ENCODE results near the gene KCNC3. TPM values are rescaled to one million over a fixed set of nuclear protein-coding genes. Genes with fewer than 3 reads are reported as not detected.

Gene KCNC3
- total RNA-seq, 2 donors from 2014 or later: 5.1 to 24.1 TPM

DNA sequence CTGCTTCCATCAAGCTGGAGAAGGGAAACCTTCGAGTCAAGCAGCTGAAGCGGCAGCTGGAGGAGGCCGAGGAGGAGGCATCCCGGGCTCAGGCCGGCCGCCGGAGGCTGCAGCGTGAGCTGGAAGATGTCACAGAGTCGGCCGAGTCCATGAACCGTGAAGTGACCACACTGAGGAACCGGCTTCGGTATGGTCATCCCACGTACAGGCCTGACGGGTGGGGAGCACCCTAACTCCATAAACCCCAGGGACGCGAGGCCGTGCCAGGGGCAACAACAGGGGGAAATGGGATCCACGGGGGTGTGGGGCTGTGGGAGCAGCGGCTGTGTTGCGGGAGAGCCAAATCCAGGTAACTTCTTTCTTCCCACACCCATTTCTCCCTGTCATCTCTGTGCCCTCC, 20.2 kb downstream of the KCNC3 start:
- ATAC-seq: no peak
- no peak overlapping the region for H3K27ac Mint-ChIP-seq
- H3K36me3 Mint-ChIP-seq: peaks cover 0 to 9% of the 10 kb centered on the region in 2 donors

DNA sequence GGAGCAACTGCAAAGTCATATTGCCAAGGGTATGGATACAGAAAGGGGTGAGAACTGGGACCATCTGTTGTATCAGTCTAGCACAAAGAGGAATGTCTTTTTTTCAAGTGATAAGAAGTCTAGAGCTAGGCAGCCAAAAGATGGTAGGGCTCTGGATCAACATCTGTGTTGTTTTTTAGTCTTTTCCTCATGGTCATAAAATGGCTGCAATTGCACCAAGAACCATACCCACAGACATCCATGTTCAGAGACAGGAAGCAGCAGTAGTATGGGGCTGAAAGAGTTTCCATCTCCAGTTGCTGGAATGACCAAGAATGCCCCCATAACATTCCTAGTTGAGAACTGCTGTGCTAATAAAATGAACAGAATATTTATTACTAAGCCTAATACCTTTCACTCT, 25.6 kb downstream of the KCNC3 start:
- H3K27ac Mint-ChIP-seq: no peak overlapping the region
- H3K36me3 Mint-ChIP-seq: peaks cover 0 to 7% of the 10 kb centered on the region in 2 donors
- no peak for ATAC-seq
- H3K9me3 Mint-ChIP-seq: no peaks in the 10 kb centered on the region
- DNase-seq (ENCODE audit: low spot score in 2 of 2): no peak

More for the DNA sequence above, 20.2 kb downstream of the KCNC3 start:
- no peak for DNase-seq (ENCODE audit: low spot score in 2 of 2)
- no peaks in the 10 kb centered on the region for H3K9me3 Mint-ChIP-seq

DNA sequence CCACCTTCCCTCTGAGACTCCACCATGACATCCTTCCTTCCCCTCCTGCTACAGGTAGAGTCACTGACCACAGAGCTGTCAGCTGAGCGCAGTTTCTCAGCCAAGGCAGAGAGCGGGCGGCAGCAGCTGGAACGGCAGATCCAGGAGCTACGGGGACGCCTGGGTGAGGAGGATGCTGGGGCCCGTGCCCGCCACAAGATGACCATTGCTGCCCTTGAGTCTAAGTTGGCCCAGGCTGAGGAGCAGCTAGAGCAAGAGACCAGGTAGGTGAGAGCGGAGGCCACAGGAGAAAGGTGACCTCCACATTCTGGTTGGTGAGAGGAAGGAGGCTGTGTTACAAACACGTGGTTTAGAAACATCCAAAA, 27.6 kb downstream of the KCNC3 start:
- H3K36me3 Mint-ChIP-seq: peaks cover 0 to 7% of the 10 kb centered on the region in 2 donors
- H3K27ac Mint-ChIP-seq: peak overlapping the region in 1 of 2 donors; percentile 58
- H3K9me3 Mint-ChIP-seq: no peaks in the 10 kb centered on the region
- ATAC-seq: peak in 1 of 2 donors; percentile 9
- DNase-seq (ENCODE audit: low spot score in 2 of 2): no peak

GRCh38 chr19:50300814-50301606, 28.2 kb downstream of the KCNC3 start:
- Mint-ChIP-seq H3K27ac (peak overlapping the region in 1 of 2 donors; percentile 58), H3K36me3 (peaks cover 0 to 7% of the 10 kb centered on the region in 2 donors)
- peak; percentile 99 for ATAC-seq

GRCh38 chr19:50300051-50300450, 29.1 kb downstream of the KCNC3 start:
- DNase-seq (ENCODE audit: low spot score in 2 of 2) (no peak), ATAC-seq (no peak)
- Mint-ChIP-seq H3K36me3 (peaks cover 0 to 7% of the 10 kb centered on the region in 2 donors), H3K9me3 (no peaks in the 10 kb centered on the region), H3K27ac (no peak overlapping the region)

More at GRCh38 chr19:50300814-50301606, 28.2 kb downstream of the KCNC3 start:
- H3K9me3 Mint-ChIP-seq: no peaks in the 10 kb centered on the region
- DNase-seq (ENCODE audit: low spot score in 2 of 2): no peak

DNA sequence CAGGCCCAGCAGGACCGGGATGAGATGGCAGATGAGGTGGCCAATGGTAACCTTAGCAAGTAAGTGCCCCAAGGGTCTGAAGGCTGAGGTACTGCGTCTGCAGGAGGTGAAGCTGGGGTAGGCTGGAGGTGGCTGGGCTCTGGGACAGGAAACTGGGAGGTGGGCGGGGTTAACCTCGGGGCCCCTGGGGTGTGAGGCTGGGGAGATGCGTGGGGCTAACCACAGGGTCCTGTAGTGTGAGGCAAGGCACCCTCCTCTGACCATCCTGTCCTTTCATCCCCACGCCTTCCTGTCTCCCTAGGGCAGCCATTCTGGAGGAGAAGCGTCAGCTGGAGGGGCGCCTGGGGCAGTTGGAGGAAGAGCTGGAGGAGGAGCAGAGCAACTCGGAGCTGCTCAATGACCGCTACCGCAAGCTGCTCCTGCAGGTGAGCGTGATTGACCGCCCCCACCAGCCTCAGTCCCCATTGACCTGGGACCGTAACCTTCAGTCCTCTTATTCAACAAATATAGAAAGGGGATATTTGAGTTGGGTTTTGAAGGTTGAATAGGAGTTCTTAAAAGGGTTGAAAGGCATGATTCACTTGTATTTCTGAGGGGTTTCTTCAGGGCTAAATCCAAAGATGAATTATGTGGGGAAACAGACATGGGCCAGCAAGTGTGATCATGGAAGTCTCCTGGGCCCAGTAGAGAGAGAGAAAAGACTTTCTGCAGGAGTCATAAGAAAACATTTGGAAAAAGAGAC, 35.7 kb downstream of the KCNC3 start:
- ATAC-seq (no peak), DNase-seq (ENCODE audit: low spot score in 2 of 2) (no peak)
- peaks cover 2 to 4% of the 10 kb centered on the region in 2 donors for H3K36me3 Mint-ChIP-seq
- H3K9me3 Mint-ChIP-seq: peaks cover 0 to 2% of the 10 kb centered on the region in 2 donors
- no peak overlapping the region for H3K27ac Mint-ChIP-seq

DNA sequence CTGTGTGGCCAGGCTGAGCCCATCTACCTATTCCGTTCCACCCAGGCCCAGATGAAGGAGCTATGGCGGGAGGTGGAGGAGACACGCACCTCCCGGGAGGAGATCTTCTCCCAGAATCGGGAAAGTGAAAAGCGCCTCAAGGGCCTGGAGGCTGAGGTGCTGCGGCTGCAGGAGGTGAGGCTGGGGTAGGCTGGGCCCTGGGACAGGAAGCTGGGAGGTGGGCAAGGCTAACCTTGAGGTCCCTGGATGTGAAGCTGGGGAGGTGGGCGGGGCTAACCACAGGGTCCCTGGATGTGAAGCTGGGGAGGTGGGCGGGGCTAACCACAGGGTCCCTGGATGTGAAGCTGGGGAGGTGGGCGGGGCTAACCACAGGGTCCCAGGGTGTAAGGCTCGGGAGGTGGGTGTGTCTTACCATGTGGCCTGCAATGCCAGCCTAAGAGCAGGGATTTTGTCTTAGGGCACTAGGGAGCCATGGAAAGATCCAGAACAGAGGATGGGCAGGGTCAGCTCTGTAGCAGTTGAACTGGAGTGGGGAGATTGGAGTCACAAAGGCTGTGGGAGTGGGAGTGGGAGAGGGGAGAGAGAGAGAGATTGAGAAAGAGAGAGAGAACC, 36.9 kb downstream of the KCNC3 start:
- Mint-ChIP-seq H3K9me3 (peaks cover 4 to 5% of the 10 kb centered on the region in 2 donors), H3K36me3 (peaks cover 8 to 11% of the 10 kb centered on the region in 2 donors), H3K27ac (no peak overlapping the region)
- DNase-seq (ENCODE audit: low spot score in 2 of 2) (no peak), ATAC-seq (no peak)

- no peak overlapping the region for H3K27ac Mint-ChIP-seq
Measured at GRCh38 chr19:50290775-50291174, 38.4 kb downstream of the KCNC3 start.

GRCh38 chr19:50290011-50290410, 39.2 kb downstream of the KCNC3 start:
- ATAC-seq (no peak), DNase-seq (ENCODE audit: low spot score in 2 of 2) (no peak)
- Mint-ChIP-seq H3K36me3 (peaks cover 11 to 18% of the 10 kb centered on the region in 2 donors), H3K27ac (no peak overlapping the region), H3K9me3 (peaks cover 9 to 12% of the 10 kb centered on the region in 2 donors)

More at GRCh38 chr19:50290775-50291174, 38.4 kb downstream of the KCNC3 start:
- Mint-ChIP-seq H3K9me3 (peaks cover 7% of the 10 kb centered on the region in 2 donors), H3K36me3 (peaks cover 11 to 15% of the 10 kb centered on the region in 2 donors)
- ATAC-seq (no peak), DNase-seq (ENCODE audit: low spot score in 2 of 2) (no peak)

- H3K27ac Mint-ChIP-seq: no peak overlapping the region
- peaks cover 9 to 14% of the 10 kb centered on the region in 2 donors for H3K9me3 Mint-ChIP-seq
- ATAC-seq (no peak), DNase-seq (ENCODE audit: low spot score in 2 of 2) (no peak)
- H3K36me3 Mint-ChIP-seq: peaks cover 11 to 18% of the 10 kb centered on the region in 2 donors
Measured at GRCh38 chr19:50288954-50289353, 40.2 kb downstream of the KCNC3 start.

DNA sequence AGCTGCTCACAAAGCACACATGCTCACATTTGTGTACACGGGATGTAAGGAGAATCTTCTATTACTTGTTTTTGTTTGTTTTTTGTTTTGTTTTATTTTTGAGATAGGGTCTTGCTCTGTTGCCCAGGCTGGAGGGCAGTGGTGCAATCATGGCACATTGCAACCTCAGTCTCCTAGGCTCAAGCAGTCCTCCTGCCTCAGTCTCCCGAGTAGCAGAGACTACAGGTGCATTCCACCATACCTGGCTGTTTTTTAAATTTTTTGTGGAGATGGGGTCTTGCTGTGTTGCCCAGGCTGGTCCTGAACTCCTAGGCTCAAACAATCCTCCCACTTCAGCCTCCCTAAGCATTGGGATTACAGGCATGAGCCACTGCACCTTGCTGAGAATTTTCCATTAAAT, 41.8 kb downstream of the KCNC3 start:
- H3K9me3 Mint-ChIP-seq: peaks cover 9 to 14% of the 10 kb centered on the region in 2 donors
- no peak for ATAC-seq
- H3K36me3 Mint-ChIP-seq: peaks cover 11 to 18% of the 10 kb centered on the region in 2 donors
- DNase-seq (ENCODE audit: low spot score in 2 of 2): no peak
- H3K27ac Mint-ChIP-seq: no peak overlapping the region

DNA sequence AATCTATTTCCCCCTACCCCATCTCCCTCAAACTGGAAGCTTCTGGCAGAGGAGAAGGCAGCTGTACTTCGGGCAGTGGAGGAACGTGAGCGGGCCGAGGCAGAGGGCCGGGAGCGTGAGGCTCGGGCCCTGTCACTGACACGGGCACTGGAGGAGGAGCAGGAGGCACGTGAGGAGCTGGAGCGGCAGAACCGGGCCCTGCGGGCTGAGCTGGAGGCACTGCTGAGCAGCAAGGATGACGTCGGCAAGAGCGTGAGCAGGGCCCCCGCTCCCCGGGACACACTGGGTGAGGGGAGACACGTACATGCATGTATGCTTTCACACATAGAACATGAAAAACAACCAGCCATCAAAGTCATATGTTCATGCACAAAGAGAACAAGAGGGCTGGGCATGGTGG, 42.7 kb downstream of the KCNC3 start:
- ATAC-seq (no peak), DNase-seq (ENCODE audit: low spot score in 2 of 2) (no peak)
- Mint-ChIP-seq H3K36me3 (peaks cover 11 to 18% of the 10 kb centered on the region in 2 donors), H3K27ac (no peak overlapping the region), H3K9me3 (peaks cover 9 to 14% of the 10 kb centered on the region in 2 donors)

- DNase-seq (ENCODE audit: low spot score in 2 of 2) (no peak), ATAC-seq (no peak)
- H3K36me3 Mint-ChIP-seq: peaks cover 11 to 18% of the 10 kb centered on the region in 2 donors
- H3K9me3 Mint-ChIP-seq: peaks cover 9 to 14% of the 10 kb centered on the region in 2 donors
- no peak overlapping the region for H3K27ac Mint-ChIP-seq
Measured at GRCh38 chr19:50285833-50286232, 43.3 kb downstream of the KCNC3 start.

- Mint-ChIP-seq H3K36me3 (peaks cover 0 to 10% of the 10 kb centered on the region in 2 donors), H3K9me3 (peaks cover 5 to 10% of the 10 kb centered on the region in 2 donors), H3K27ac (no peak overlapping the region)
- no peak for ATAC-seq
- DNase-seq (ENCODE audit: low spot score in 2 of 2): no peak
Measured at GRCh38 chr19:50281491-50281890, 47.7 kb downstream of the KCNC3 start.

- no peak overlapping the region for H3K27ac Mint-ChIP-seq
- DNase-seq (ENCODE audit: low spot score in 2 of 2) (no peak), ATAC-seq (no peak)
Measured at GRCh38 chr19:50280983-50281382, 48.2 kb downstream of the KCNC3 start.

GRCh38 chr19:50280074-50280473, 49.1 kb downstream of the KCNC3 start:
- Mint-ChIP-seq H3K27ac (no peak overlapping the region), H3K36me3 (no peaks in the 10 kb centered on the region), H3K9me3 (peaks cover 0 to 3% of the 10 kb centered on the region in 2 donors)
- DNase-seq (ENCODE audit: low spot score in 2 of 2) (no peak), ATAC-seq (no peak)

More at GRCh38 chr19:50280983-50281382, 48.2 kb downstream of the KCNC3 start:
- Mint-ChIP-seq H3K36me3 (peaks cover 0 to 5% of the 10 kb centered on the region in 2 donors), H3K9me3 (peaks cover 5 to 9% of the 10 kb centered on the region in 2 donors)

All from activated naive CD4-positive, alpha-beta T cell treated with anti-CD3 and anti-CD28 coated beads, Interleukin-2, amount 50 U/mL, for 72 hours (primary cell).